Measurements from ENCODE around the gene NCAM2.

The NCAM2 gene

GRCh38 chr21:21002153-21002552 is 3.9 kb downstream of the NCAM2 start:
- no peak for DNase-seq (ENCODE audit: low spot score)
- no peak for TF ChIP-seq CTCF (IDR thresholded peaks at IDR 0.05)
- Histone ChIP-seq H3K27ac (no peak overlapping the region), H3K4me3 (no peak overlapping the region)

DNA sequence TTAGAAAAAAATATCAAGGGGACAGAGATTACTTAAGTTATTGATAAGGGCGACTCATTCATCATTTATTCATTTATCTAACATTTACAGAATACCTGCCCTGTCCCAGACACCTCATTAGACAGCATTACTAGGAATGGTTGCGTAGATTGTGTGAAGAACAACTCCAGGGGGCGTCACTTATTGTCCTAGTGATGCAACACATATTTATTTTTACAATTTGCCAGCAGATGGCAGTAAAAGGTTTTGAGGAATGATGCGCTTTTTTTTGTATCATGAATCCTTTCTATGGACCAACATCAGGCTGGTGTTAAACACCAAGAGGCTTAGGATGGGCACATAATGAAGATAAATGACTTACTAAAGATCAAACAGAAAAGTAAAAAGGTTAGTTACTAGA is 5.5 kb downstream of the NCAM2 start:
- TF ChIP-seq CTCF (IDR thresholded peaks at IDR 0.05) = no peak
- H3K27ac ChIP-seq = no peak overlapping the region
- H3K4me3 ChIP-seq = no peak overlapping the region
- no peak for DNase-seq (ENCODE audit: low spot score)

GRCh38 chr21:21007606-21008005 is 9.4 kb downstream of the NCAM2 start:
- Histone ChIP-seq H3K27ac (no peak overlapping the region), H3K4me3 (no peak overlapping the region)
- TF ChIP-seq CTCF (IDR thresholded peaks at IDR 0.05) = no peak
- DNase-seq (ENCODE audit: low spot score) = no peak

- H3K4me3 ChIP-seq = no peak overlapping the region
- H3K27ac ChIP-seq = no peak overlapping the region
- DNase-seq (ENCODE audit: low spot score) = no peak
- TF ChIP-seq CTCF (IDR thresholded peaks at IDR 0.05) = no peak
These were observed 12.0 kb downstream of the NCAM2 start for GRCh38 chr21:21010228-21010627.

DNA sequence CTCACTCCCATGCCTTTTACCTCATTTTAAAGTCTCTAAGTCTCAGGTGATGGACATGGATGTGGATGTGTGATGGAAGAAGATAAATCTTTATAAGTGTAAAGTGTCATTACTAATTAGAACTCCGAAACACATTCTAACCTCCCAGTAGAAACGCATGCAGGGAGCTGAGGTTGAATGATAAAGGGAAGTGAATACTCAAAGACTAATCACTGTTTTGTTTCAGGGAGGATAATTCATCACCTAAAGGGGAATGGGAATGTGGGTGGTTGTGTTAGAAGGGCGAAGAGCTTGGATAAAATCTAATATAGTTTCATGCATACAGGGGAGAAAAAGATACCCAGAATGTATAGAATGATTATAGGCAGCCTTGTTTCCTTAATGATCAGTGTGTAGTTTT is 12.5 kb downstream of the NCAM2 start:
- Histone ChIP-seq H3K4me3 (no peak overlapping the region), H3K27ac (no peak overlapping the region)
- DNase-seq (ENCODE audit: low spot score) = no peak
- TF ChIP-seq CTCF (IDR thresholded peaks at IDR 0.05) = no peak

DNA sequence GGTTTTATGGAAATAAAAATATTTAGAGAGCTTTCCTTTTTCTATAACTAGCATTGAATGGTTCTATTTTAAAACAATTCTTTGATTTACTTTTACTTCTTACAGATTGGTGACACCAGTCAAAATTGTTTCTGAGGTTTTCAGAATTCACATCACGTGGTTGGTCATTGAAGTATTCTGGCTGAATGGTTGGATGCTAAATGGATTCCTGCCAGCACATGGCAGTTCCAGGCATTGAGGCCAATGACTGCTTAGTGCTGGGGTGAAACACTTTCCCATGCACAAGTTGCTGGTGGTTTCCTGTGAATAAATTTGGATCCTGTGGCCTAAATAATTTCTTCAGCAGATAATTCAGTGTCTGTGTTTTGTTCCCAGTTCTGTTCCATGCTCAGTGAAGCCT is 20.6 kb downstream of the NCAM2 start:
- H3K4me3 ChIP-seq = no peak overlapping the region
- no peak for DNase-seq (ENCODE audit: low spot score)
- no peak overlapping the region for H3K27ac ChIP-seq
- TF ChIP-seq CTCF (IDR thresholded peaks at IDR 0.05) = no peak

DNA sequence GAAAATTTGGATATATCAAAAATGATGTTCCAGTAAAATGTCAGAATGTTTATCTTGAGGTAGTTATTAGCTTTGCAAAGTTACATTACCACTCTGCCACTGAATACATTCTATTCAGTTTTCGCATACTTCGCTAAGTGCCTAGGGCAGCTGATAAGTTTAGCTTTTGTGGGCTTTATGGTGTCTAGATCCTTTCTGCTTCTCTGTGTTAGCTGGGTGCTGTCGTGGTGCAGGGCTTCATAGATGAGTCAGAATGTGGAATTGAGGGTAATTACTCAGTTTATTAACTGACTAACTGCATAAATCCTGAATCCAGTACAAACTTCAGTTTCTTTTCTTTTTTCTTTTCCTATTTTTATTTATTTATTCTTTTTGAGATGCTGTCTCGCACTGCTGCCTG is 21.5 kb downstream of the NCAM2 start:
- TF ChIP-seq CTCF (IDR thresholded peaks at IDR 0.05) = no peak
- no peak for DNase-seq (ENCODE audit: low spot score)
- Histone ChIP-seq H3K4me3 (no peak overlapping the region), H3K27ac (no peak overlapping the region)

Measured in coronary artery (tissue), 2 donors.